CD14-positive monocyte (primary cell): ENCODE measurements around the gene PMEL. TPM values are rescaled to one million over a fixed set of nuclear protein-coding genes. Genes with fewer than 3 reads are reported as not detected.
A peak's percentile ranks its signal among the peaks of the same experiment; 100 is the strongest.

Experiments used
- DNase-seq, 3 donors: peaks; one replicate each; pipeline ENCODE4 v3.0.0-alpha.2; 2011 to 2022
- H2AFZ ChIP-seq: 2 replicates; pipeline ENCODE4 v1.6.0; 2012; ENCODE audit warnings: mild to moderate bottlenecking, low read depth, low read length, inconsistent platforms; ENCODE audit not compliant: insufficient read depth, poor library complexity, severe bottlenecking
- H3K27ac ChIP-seq, 2 donors: 1 replicate in 1 of 2; 2 replicates in 1 of 2; pipeline ENCODE4 v1.5.1; 2012 to 2013; ENCODE audit warnings: low read length in 2 of 2, control low read depth in 1 of 2, inconsistent platforms in 1 of 2, low read depth in 1 of 2, mild to moderate bottlenecking in 1 of 2
- H3K27me3 ChIP-seq, 2 donors: one replicate each; pipeline versions ENCODE4 v1.6.0 to v1.6.1; 2011 to 2013; ENCODE audit warnings: low read length in 2 of 2; ENCODE audit not compliant: control insufficient read depth in 2 of 2, insufficient read depth in 2 of 2
- H3K36me3 ChIP-seq, 2 donors: replicated peaks in 1 of 2; 1 replicate in 1 of 2; 2 replicates in 1 of 2; pipeline versions ENCODE4 v1.5.1 to v1.6.1; 2012 to 2013; ENCODE audit warnings: low read length in 2 of 2, control low read depth in 1 of 2, inconsistent platforms in 1 of 2, mild to moderate bottlenecking in 1 of 2; ENCODE audit not compliant: insufficient read depth in 2 of 2, control insufficient read depth in 1 of 2
- H3K4me1 ChIP-seq, 2 donors: 1 replicate in 1 of 2; 2 replicates in 1 of 2; pipeline versions ENCODE4 v1.5.1 to v1.6.1; 2012 to 2013; ENCODE audit warnings: low read length in 2 of 2, control low read depth in 1 of 2, inconsistent platforms in 1 of 2, mild to moderate bottlenecking in 1 of 2, moderate library complexity in 1 of 2; ENCODE audit not compliant: insufficient read depth in 2 of 2, control insufficient read depth in 1 of 2
- H3K4me2 ChIP-seq: replicated peaks from 2 replicates; pipeline ENCODE3; 2012; ENCODE audit warnings: low read length, moderate library complexity, mild to moderate bottlenecking; ENCODE audit not compliant: poor library complexity, severe bottlenecking; ENCODE audit errors: extremely low read depth
- H3K4me3 ChIP-seq, 3 experiments: fragments of 200-600 bp in 1 of 3; sonication (generic) in 1 of 3; replicated peaks in 1 of 3; 1 replicate in 2 of 3; 2 replicates in 1 of 3; pipeline ENCODE4 v1.5.1; 2011 to 2013; ENCODE audit warnings: low read length in 3 of 3, mild to moderate bottlenecking in 3 of 3, control low read depth in 2 of 3, low read depth in 2 of 3, inconsistent platforms in 1 of 3, moderate library complexity in 1 of 3
- H3K79me2 ChIP-seq: 2 replicates; pipeline ENCODE4 v1.6.0; 2012; ENCODE audit warnings: mild to moderate bottlenecking, control low read depth, inconsistent platforms, low read length, moderate library complexity; ENCODE audit not compliant: insufficient read depth
- H3K9ac ChIP-seq: 2 replicates; pipeline ENCODE4 v1.6.0; 2017; ENCODE audit warnings: low read length, mild to moderate bottlenecking; ENCODE audit not compliant: insufficient read depth, poor library complexity, severe bottlenecking
- H3K9me3 ChIP-seq, 2 donors: replicated peaks in 1 of 2; 1 replicate in 1 of 2; 2 replicates in 1 of 2; pipeline versions ENCODE4 v1.5.1 to v1.6.1; 2012 to 2013; ENCODE audit warnings: low read length in 2 of 2, control low read depth in 1 of 2; ENCODE audit not compliant: control insufficient read depth in 1 of 2, insufficient read depth in 1 of 2
- H4K20me1 ChIP-seq: 2 replicates; pipeline ENCODE4 v1.6.0; 2012; ENCODE audit warnings: mild to moderate bottlenecking, low read length, control low read depth, moderate library complexity; ENCODE audit not compliant: insufficient read depth
- H3K27ac Mint-ChIP-seq, 7 donors: one replicate each; pipeline ENCODE4 v1.8.0; 2020; ENCODE audit warnings: mild to moderate bottlenecking in 7 of 7, mixed read lengths in 7 of 7, moderate library complexity in 6 of 7, inconsistent platforms in 2 of 7
- H3K27me3 Mint-ChIP-seq, 3 donors: one replicate each; pipeline ENCODE4 v1.8.0; 2021 to 2022; ENCODE audit warnings: low read depth in 3 of 3, mild to moderate bottlenecking in 3 of 3, mixed read lengths in 3 of 3, moderate library complexity in 3 of 3, inconsistent platforms in 1 of 3
- H3K36me3 Mint-ChIP-seq, 2 donors: one replicate each; pipeline ENCODE4 v1.8.0; 2020; ENCODE audit warnings: mixed read lengths in 2 of 2, inconsistent platforms in 1 of 2, mild to moderate bottlenecking in 1 of 2
- H3K4me1 Mint-ChIP-seq: one replicate; pipeline ENCODE4 v1.8.0; 2020; ENCODE audit warnings: mild to moderate bottlenecking, mixed read lengths
- H3K4me3 Mint-ChIP-seq, 2 donors: one replicate each; pipeline ENCODE4 v1.8.0; 2020; ENCODE audit warnings: mild to moderate bottlenecking in 2 of 2, mixed read lengths in 2 of 2, moderate library complexity in 1 of 2
- H3K9me3 Mint-ChIP-seq, 7 donors: one replicate each; pipeline ENCODE4 v1.8.0; 2020 to 2022; ENCODE audit warnings: mixed read lengths in 7 of 7, mild to moderate bottlenecking in 6 of 7, moderate library complexity in 6 of 7, inconsistent platforms in 2 of 7
- CTCF ChIP-seq: fragments of 200-600 bp; IDR thresholded peaks from one replicate; pipeline ENCODE4 v1.8.0; 2022; ENCODE audit warnings: antibody characterized with exemption, mild to moderate bottlenecking
- WGBS: methylation state at CpG from one replicate; pipeline ENCODE4 v1.1.5; 2013; ENCODE audit warnings: missing lambda C conversion rate; ENCODE audit not compliant: insufficient coverage; 5-methylcytosine and 5-hydroxymethylcytosine counted together
- intact Hi-C, 2 donors: fragments of 100-400 bp; cut with micrococcal nuclease; formaldehyde crosslinking; loops; one replicate each; pipeline versions ENCODE4 v1.15.0 to v1.15.1; 2023
- polyA plus RNA-seq, 3 donors: library from polyadenylated mRNA; depleted of rRNA in 1 of 3; unstranded in 2 of 3; stranded (reverse) in 1 of 3; fragments of 300-500 nt in 2 of 3; fragments of >200 nt in 1 of 3; fragmentation: Illumina TruSeq in 2 of 3; gene quantifications; 1 replicate in 2 of 3; 2 replicates in 1 of 3; pipeline ENCODE4 v1.2.3, GENCODE V29; 2012 to 2021

The PMEL gene
- polyA plus RNA-seq, 3 donors, result 0.37 to 0.54 (median 0.40) TPM

GRCh38 chr12:55942577-55943136, 23.2 kb downstream of the PMEL start:
- Histone ChIP-seq H3K79me2 (no peaks in the 10 kb centered on the region), H3K27ac (no peak overlapping the region), H3K4me3 (no peak overlapping the region), H3K27me3 (no peaks in the 10 kb centered on the region), H2AFZ (no peak overlapping the region), H3K9me3 (no peaks in the 10 kb centered on the region), H4K20me1 (peaks cover 3% of the 10 kb centered on the region), H3K9ac (no peak overlapping the region), H3K36me3 (peaks cover 84 to 95% of the 10 kb centered on the region in 2 donors), H3K4me1 (peaks cover 6 to 8% of the 10 kb centered on the region in 2 donors), H3K4me2 (no peak overlapping the region)
- H3K4me3 Mint-ChIP-seq, result no peak overlapping the region
- peaks cover 85 to 91% of the 10 kb centered on the region in 2 donors for H3K36me3 Mint-ChIP-seq
- H3K9me3 Mint-ChIP-seq, result no peaks in the 10 kb centered on the region
- no peak for TF ChIP-seq CTCF
- H3K27ac Mint-ChIP-seq, result no peak overlapping the region
- H3K27me3 Mint-ChIP-seq, result peaks cover 0 to 1% (median 0%) of the 10 kb centered on the region in 3 donors
- H3K4me1 Mint-ChIP-seq, result peaks cover 12% of the 10 kb centered on the region
- DNase-seq, result no peak
- intact Hi-C loops, result no loop called here
- 91% methylated on average over 1 of the region's 1 CpG for WGBS

GRCh38 chr12:55942055-55942454, 23.8 kb downstream of the PMEL start:
- Mint-ChIP-seq H3K4me1 (peaks cover 12% of the 10 kb centered on the region), H3K4me3 (no peak overlapping the region), H3K27me3 (peaks cover 0 to 1% (median 0%) of the 10 kb centered on the region in 3 donors), H3K27ac (peak overlapping the region in 1 of 7 donors; percentile 22), H3K36me3 (peaks cover 86 to 91% of the 10 kb centered on the region in 2 donors), H3K9me3 (no peaks in the 10 kb centered on the region)
- no peaks in the 10 kb centered on the region for H3K9me3 ChIP-seq
- peaks cover 3% of the 10 kb centered on the region for H4K20me1 ChIP-seq
- no peak overlapping the region for H3K4me2 ChIP-seq
- H3K9ac ChIP-seq, result no peak overlapping the region
- no peak overlapping the region for H3K27ac ChIP-seq
- 80% methylated on average over 1 of the region's 4 CpGs for WGBS
- no peak overlapping the region for H3K4me3 ChIP-seq
- peaks cover 85 to 95% of the 10 kb centered on the region in 2 donors for H3K36me3 ChIP-seq
- no peak overlapping the region for H2AFZ ChIP-seq
- no peak for DNase-seq
- intact Hi-C loops, result no loop called here
- no peak for TF ChIP-seq CTCF
- no peaks in the 10 kb centered on the region for H3K79me2 ChIP-seq
- H3K27me3 ChIP-seq, result no peaks in the 10 kb centered on the region
- H3K4me1 ChIP-seq, result peaks cover 6 to 8% of the 10 kb centered on the region in 2 donors
